H4 (cell line): ENCODE results near the gene LONRF3. TPM values are rescaled to one million over a fixed set of nuclear protein-coding genes. Genes with fewer than 3 reads are reported as not detected.

Source experiments
- DNase-seq: peaks from one replicate; pipeline ENCODE4 v3.0.0-alpha.2; 2015; ENCODE audit warnings: low spot score
- total RNA-seq: library from RNA; depleted of rRNA; stranded (reverse); fragments of >200 nt; shearing (Covaris generic); gene quantifications from 2 replicates; pipeline ENCODE4 v1.2.3, GENCODE V29; 2014; rRNA removed

The LONRF3 gene
- total RNA-seq, 1 experiment from 2014 or later = 2.7 TPM

- no peak for DNase-seq
Measured at GRCh38 chrX:119036107-119037029, 62.0 kb downstream of the LONRF3 start.

- no peak for DNase-seq
Measured at GRCh38 chrX:119040432-119040831, 66.0 kb downstream of the LONRF3 start.

- peak; percentile 31 for DNase-seq
Measured at GRCh38 chrX:119041175-119041574, 66.8 kb downstream of the LONRF3 start.

- no peak for DNase-seq
Measured at GRCh38 chrX:119042040-119042439, 67.6 kb downstream of the LONRF3 start.

GRCh38 chrX:119042996-119043395 is 68.6 kb downstream of the LONRF3 start:
- DNase-seq = no peak

GRCh38 chrX:119045884-119046283 is 71.5 kb downstream of the LONRF3 start:
- DNase-seq = no peak

- no peak for DNase-seq
Measured at GRCh38 chrX:119055687-119056086, 81.3 kb downstream of the LONRF3 start.

GRCh38 chrX:119062750-119063374 is 88.4 kb downstream of the LONRF3 start:
- peak; percentile 19 for DNase-seq

- no peak for DNase-seq
Measured at GRCh38 chrX:119063428-119063827, 89.0 kb downstream of the LONRF3 start.

GRCh38 chrX:119067023-119067739 is 92.8 kb downstream of the LONRF3 start:
- peak; percentile 59 for DNase-seq

Other genes starting within 250 kb of the LONRF3 start
- gene IL13RA1, start 247.0 kb upstream of the LONRF3 start, total RNA-seq = 80.7 and 82.7 TPM in 2 replicates
- gene ZCCHC12, start 150.8 kb upstream of the LONRF3 start, total RNA-seq = not detected in 2 replicates
- gene CT47C1, start 98.4 kb downstream of the LONRF3 start, total RNA-seq = not detected in 2 replicates
- gene KIAA1210, start 153.2 kb downstream of the LONRF3 start, total RNA-seq = 0.04 TPM in 1 of 2 replicates, not detected in the other